ENCODE measurements around the gene HSPG2. TPM values are rescaled to one million over a fixed set of nuclear protein-coding genes. Genes with fewer than 3 reads are reported as not detected.

Gene HSPG2
- total and polyA plus RNA-seq, 8 donors: 150 to 434 (median 196) TPM

DNA sequence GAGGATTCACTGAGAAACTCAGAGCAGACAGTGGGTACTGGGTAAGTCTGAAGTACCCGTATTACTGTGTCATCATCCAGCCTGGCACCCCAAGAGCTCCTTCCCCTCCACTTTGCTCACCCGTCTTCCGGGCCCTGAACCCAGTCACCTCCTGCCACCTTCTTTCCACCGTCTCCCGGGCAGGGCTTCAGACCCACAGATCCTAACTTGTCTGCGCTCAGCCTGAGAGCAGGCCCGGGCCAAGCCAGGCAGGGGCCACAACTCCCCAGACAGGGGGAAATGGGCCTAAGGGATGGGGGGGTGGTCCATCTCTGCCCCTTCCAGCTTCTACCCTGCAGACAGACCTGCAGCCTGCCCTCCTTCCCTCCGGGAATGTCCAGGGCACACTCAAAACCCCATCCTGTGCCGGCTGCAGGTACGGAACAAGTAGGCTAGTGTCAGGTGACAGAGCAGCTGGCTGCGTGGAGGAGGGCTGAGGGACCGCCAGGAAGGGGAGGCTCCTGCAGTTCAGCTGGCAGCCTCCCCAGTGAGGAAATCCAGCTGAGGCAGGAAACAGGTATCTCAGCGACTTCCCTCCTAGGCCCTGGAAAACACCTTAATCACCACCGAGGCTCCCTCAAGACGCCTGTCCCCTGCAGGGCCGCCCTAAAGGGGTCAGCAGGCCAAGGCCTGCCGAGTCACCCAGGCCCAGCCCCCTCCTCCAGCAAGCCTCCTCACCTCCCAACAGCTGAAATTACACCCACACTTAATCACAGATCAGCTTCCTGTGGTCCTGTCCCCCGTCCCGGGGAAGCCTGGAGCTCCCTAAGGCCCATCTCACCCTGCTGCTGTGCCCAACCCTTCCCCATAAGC, 3.5 kb downstream of the HSPG2 start:
- intact Hi-C loops (cut with DNase I): no loop called here
- TF ChIP-seq, protein P1, sequence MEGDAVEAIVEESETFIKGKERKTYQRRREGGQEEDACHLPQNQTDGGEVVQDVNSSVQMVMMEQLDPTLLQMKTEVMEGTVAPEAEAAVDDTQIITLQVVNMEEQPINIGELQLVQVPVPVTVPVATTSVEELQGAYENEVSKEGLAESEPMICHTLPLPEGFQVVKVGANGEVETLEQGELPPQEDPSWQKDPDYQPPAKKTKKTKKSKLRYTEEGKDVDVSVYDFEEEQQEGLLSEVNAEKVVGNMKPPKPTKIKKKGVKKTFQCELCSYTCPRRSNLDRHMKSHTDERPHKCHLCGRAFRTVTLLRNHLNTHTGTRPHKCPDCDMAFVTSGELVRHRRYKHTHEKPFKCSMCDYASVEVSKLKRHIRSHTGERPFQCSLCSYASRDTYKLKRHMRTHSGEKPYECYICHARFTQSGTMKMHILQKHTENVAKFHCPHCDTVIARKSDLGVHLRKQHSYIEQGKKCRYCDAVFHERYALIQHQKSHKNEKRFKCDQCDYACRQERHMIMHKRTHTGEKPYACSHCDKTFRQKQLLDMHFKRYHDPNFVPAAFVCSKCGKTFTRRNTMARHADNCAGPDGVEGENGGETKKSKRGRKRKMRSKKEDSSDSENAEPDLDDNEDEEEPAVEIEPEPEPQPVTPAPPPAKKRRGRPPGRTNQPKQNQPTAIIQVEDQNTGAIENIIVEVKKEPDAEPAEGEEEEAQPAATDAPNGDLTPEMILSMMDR (IDR thresholded peaks at IDR 0.05): no peak
- Histone ChIP-seq H3K9me3 (no peaks in the 10 kb centered on the region), H3K27ac (peak overlapping the region; percentile 75 to 86), H3K4me3 (peak overlapping the region in 1 of 2 donors; percentile 58), H3K36me3 (no peaks in the 10 kb centered on the region), H3K4me1 (peaks cover 55 to 71% of the 10 kb centered on the region in 2 donors), H3K27me3 (peaks cover 0 to 9% of the 10 kb centered on the region in 2 donors)
- ATAC-seq (peak; percentile 39), DNase-seq (peak in 3 of 4 donors; percentile 72 to 83 (median 82))

DNA sequence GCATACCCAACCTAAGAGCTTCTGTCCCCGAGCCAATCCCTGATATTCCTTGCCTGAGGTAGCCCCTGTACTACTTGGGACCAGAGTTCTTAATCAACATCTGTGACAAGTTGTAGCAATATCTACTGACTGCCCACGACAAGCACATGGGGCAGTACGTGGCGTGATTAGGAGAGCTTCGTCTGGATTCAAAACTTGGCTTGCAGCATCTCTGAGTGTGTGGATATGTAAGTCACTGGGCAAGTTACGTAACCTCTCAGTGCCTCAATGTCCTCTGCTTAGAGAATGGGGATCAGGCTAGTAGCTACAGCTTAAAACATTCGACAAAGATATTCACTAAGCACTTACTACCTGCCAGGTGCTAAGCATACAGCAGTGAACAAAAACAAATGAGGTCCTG, 5.0 kb downstream of the HSPG2 start:
- no peak overlapping the region for H3K4me3 ChIP-seq
- intact Hi-C loops (cut with DNase I): no loop called here
- peaks cover 0 to 9% of the 10 kb centered on the region in 2 donors for H3K27me3 ChIP-seq
- TF ChIP-seq, protein P1 (IDR thresholded peaks at IDR 0.05): no peak
- peak; percentile 12 for ATAC-seq
- no peak for DNase-seq
- no peaks in the 10 kb centered on the region for H3K36me3 ChIP-seq
- no peaks in the 10 kb centered on the region for H3K9me3 ChIP-seq
- peaks cover 61 to 72% of the 10 kb centered on the region in 2 donors for H3K4me1 ChIP-seq
- H3K27ac ChIP-seq: peak overlapping the region; percentile 75 to 86

DNA sequence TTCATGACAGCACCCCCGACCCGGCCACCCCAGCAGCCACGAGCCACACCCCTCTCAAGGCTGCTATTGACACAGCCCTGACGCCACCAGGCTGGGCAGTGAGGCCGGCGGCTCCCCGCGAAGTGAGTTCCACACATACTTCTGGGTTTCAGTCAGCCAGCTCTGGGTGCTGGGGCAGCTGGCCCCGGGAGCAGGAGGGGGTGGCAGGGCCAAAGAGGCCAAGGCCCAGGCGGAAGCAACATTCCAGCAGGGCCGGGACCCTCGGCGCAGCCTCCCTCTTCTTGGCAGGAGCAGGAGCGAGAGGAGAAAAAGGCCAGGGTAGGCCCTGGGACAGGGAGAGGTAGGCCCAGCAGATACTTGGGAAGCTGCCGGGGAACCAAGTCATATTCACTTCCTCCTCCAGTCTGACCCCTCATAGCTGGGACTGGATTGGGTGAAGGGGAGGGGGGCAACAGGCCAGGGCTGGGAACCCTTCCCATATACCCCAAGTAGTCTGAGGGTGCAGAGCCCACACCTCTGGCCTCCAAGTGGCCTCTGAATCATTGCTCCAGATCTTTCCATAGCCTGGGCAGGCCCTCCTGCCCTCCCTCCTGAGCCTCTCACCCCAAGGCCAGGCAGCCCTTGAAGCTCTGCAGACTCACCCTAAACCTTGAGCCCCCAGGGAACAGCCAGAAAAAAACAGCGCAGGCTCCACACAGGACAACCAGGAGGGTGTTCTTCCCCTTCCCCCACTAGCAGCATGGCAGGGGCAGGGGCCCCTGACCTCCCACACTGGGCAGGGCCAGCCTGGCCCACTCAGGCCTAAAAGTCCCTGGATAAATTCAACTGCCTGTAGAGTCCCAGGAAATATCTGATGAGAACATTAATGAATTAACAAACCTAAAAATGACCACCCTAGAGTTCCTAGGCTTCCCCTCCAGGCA, 5.7 kb downstream of the HSPG2 start:
- H3K27ac ChIP-seq: peak overlapping the region; percentile 75 to 86
- no peaks in the 10 kb centered on the region for H3K9me3 ChIP-seq
- TF ChIP-seq, protein P1 (IDR thresholded peaks at IDR 0.05): no peak
- no peaks in the 10 kb centered on the region for H3K36me3 ChIP-seq
- H3K4me3 ChIP-seq: no peak overlapping the region
- ATAC-seq: peak; percentile 73
- peaks cover 66 to 78% of the 10 kb centered on the region in 2 donors for H3K4me1 ChIP-seq
- DNase-seq: peak in 3 of 4 donors; percentile 69 to 93 (median 84)
- H3K27me3 ChIP-seq: peaks cover 0 to 4% of the 10 kb centered on the region in 2 donors
- intact Hi-C loops (cut with DNase I): no loop called here

DNA sequence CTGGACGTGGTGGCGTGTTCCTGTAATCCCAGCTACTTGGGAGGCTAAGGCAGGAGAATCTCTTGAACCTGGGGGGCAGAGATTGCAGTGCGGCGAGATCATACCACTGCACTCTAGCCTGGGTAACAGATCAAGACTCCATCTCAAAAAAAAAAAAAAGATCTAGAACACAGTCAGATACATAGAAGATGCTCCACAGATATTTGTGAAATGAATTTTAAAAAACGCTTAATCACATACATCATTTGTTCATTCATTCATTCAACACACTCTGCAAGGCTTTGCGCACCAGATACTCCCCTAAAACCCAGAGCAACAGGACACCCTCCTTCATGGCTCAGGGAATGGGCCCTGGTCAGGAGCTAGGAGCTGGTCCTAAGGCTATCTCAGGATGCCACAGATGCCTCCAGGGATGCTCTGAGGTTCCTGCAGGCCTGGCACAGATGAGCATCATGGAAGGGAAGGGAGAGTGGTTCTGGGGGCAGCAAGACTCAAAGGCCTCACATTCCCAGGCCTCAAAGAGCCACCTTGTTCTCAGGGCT, 6.4 kb downstream of the HSPG2 start:
- no peak overlapping the region for H3K4me3 ChIP-seq
- ATAC-seq: no peak
- no peaks in the 10 kb centered on the region for H3K36me3 ChIP-seq
- intact Hi-C loops (cut with DNase I): no loop called here
- no peaks in the 10 kb centered on the region for H3K9me3 ChIP-seq
- H3K27me3 ChIP-seq: no peaks in the 10 kb centered on the region
- no peak for DNase-seq
- TF ChIP-seq, protein P1 (IDR thresholded peaks at IDR 0.05): no peak
- H3K27ac ChIP-seq: peak overlapping the region; percentile 75 to 86
- peaks cover 66 to 82% of the 10 kb centered on the region in 2 donors for H3K4me1 ChIP-seq

Measured in left lung (tissue), 10 donors.